IPS-11a (cell line): ENCODE data around the gene MESP2.

Experiments
- H3K4me3 ChIP-seq: one replicate; pipeline ENCODE4 v1.5.1; 2013; ENCODE audit warnings: low read depth, low read length, control low read depth

The MESP2 gene, protein sequence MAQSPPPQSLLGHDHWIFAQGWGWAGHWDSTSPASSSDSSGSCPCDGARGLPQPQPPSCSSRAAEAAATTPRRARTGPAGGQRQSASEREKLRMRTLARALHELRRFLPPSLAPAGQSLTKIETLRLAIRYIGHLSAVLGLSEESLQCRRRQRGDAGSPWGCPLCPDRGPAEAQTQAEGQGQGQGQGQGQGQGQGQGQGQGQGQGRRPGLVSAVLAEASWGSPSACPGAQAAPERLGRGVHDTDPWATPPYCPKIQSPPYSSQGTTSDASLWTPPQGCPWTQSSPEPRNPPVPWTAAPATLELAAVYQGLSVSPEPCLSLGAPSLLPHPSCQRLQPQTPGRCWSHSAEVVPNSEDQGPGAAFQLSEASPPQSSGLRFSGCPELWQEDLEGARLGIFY

DNA sequence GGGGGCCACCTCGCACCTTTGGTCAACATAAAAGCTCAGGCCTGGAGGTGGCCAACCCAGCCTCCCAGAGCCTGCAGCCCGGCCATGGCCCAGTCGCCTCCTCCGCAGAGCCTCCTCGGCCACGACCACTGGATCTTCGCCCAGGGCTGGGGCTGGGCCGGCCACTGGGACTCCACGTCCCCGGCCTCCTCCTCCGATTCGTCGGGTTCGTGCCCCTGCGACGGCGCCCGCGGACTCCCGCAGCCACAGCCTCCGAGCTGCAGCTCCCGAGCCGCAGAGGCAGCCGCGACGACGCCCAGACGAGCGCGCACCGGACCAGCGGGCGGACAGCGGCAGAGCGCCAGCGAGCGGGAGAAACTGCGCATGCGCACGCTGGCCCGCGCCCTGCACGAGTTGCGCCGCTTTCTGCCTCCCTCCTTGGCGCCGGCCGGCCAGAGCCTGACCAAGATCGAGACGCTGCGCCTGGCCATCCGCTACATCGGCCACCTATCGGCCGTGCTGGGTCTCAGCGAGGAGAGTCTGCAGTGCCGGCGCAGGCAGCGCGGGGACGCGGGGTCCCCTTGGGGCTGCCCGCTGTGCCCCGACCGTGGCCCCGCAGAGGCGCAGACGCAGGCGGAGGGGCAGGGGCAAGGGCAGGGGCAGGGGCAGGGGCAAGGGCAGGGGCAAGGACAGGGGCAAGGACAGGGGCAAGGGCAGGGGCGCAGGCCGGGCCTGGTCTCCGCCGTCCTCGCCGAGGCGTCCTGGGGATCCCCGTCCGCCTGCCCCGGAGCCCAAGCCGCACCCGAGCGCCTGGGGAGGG is at the start of gene MESP2:
MESP2 (plus strand) TSS at position 59 of the 799 bp plus-strand sequence; CDS start at position 85, 26 bp downstream.
- no peak within 1 kb of the TSS for H3K4me3 ChIP-seq

DNA sequence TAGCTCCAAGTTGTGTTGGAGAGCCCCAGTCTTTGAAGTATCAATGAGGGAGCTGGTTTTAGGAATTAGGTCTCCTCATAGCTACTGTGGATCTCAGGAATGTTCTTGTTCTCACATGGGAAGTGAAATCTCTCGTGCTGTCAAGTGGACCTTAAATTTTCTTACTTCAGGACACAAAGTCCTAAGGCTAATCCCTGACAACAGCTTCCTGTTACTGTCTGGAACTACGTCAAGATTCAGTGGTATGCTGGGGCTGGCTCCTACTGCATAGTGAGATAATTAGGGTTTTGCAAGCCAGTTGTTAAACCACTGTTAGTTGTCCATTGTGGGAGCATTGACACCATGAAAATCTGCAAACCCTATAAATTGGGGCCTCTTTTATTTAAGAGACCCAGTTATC is 47.9 kb upstream of the MESP2 start:
- H3K4me3 ChIP-seq: no peak overlapping the region

GRCh38 chr15:89731275-89731674 is 44.9 kb upstream of the MESP2 start:
- H3K4me3 ChIP-seq: no peak overlapping the region

- H3K4me3 ChIP-seq: no peak overlapping the region
Observed at GRCh38 chr15:89732451-89733172, 43.5 kb upstream of the MESP2 start.

DNA sequence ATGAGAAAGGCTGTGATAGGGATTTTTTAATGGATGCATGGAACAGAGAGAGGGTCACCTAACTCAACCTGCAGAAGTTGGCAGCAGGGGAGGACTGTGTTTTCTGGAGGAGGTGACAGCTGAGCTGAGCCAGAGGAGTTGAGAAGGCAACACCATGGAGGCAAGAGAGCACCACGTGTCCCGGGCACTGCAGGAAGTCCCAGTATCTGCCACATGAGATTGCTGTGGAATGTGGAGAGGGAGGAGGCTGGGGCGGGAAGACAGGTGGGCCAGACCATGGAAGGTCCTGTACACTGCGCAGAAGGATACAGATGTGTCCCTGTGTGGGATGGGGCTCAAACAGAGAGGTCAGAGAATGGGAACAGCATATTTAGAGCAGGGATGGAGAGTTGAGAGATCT is 40.4 kb upstream of the MESP2 start:
- no peak overlapping the region for H3K4me3 ChIP-seq

DNA sequence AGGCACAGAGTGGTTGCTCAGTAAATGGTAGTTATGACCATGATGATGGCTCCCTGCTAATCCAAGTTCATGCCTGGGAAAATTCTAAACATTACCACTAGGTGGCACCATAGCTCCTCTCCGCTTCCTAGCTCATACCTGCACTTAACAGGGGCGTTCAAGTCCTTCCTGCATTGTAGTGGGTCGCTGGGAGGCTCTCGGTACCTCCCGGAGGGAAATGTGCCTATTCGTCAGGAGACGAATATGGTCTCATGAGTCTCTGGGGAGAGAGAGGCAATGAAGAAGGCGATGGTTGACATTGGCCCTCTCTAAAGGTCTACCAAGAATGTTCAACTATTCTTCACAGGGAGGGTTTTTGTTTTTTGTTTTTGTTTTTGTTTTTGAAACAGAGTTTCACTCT is 36.0 kb upstream of the MESP2 start:
- no peak overlapping the region for H3K4me3 ChIP-seq

GRCh38 chr15:89743011-89743410 is 33.1 kb upstream of the MESP2 start:
- H3K4me3 ChIP-seq: no peak overlapping the region

DNA sequence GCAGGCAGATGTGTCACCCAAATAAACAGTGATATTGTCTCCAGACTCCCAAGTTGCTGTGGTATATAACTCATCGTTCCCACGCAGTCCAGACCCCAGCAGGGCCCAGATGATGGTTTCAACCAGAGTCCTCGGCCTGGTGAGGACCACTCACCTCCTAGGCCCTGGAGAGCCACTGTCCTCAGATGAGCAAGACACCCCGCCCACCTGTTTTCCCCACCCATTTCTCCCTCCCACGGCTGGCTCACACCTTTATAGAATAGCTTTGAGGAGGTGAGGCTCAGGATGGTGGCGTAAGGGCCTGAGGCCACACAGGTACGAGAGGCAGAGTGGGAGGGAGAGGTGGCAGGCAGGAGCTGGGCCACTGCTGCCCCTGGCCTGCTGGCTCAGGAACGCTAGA is 32.5 kb upstream of the MESP2 start:
- no peak overlapping the region for H3K4me3 ChIP-seq

DNA sequence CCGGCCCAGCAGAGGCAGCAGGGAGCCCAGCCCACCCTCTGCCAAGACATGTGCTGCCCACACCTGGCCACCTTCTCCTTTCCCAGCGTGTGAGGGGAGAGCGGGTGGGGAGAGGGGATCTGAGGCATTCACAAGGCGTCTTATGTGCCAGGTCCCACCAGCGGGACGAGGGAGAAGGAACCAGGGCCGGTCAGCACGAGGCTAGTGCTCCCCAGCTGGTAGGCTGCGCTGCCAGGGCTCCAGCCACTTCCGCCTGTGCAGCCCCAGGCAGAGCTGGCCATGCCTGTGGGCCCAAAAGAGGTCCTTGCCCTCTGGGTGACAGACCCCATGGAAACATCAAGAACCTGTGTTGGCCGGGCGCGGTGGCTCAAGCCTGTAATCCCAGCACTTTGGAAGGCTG is 31.0 kb upstream of the MESP2 start:
- H3K4me3 ChIP-seq: no peak overlapping the region

- H3K4me3 ChIP-seq: no peak overlapping the region
Observed at GRCh38 chr15:89745768-89746167, 30.4 kb upstream of the MESP2 start.

DNA sequence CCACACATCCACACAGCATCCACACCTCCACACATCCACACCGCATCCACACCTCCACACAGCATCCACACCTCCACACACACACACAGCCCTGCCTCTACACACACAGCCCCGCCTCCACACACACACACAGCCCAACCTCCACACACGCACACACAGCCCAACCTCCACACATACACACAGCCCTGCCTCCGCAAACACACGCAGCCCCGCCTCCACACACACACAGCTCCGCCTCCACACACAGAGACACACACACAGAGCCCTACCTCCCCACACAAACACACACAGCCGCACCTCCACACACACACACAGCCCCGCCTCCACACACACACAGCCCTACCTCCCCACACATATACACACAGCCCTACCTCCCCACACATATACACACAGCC is 29.7 kb upstream of the MESP2 start:
- H3K4me3 ChIP-seq: no peak overlapping the region

- no peak overlapping the region for H3K4me3 ChIP-seq
Observed at GRCh38 chr15:89747708-89748682, 28.1 kb upstream of the MESP2 start.

- no peak overlapping the region for H3K4me3 ChIP-seq
Observed at GRCh38 chr15:89749054-89749453, 27.1 kb upstream of the MESP2 start.

DNA sequence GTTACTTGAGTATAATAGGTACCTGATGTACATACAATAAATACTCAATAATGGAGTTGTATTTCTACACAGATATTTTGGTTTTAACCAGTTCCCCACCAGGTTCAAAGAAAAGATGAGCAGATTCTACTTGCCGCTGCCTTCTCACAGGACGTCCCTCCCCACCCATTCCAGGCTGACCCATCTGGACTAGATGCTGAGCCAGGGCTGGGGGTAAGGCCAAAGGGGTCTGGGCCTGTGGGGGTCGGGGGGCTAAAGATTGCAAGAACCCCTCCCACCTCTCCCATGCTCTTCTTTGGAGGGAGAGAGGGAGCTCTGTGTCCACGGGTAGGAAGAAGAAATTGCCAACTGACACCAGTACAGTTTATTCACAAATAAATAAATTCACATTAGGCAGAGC is 26.6 kb upstream of the MESP2 start:
- no peak overlapping the region for H3K4me3 ChIP-seq

DNA sequence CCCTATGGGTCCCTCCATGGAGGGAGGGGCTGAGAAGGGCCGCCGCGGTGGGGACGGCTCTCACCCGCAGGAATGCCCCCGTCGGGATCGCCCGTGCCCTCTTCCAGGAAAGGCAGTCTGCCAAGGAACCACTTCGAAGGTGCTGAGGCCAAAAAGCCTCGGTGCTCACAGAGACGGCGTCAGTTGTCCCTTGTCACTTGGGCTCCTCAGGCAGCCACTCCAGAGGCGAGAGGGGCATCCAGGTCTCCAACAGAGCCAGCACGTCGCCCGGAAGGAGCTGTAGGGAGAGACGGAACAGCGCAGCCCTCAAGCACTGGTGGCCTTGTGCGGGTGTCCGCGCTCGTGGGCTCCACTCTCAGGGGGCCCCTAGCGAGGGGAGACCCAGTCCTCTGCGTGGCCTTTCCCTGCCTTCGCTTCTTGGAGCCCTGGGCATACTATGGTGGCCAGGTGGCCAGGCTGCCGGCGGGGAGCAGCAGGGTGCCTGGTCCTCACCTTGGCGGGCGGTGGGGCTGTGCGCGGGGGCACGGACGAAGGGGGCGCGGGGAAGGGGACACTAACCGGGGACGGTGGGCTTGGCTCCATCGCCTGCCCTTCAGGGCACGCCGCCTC is 26.1 kb upstream of the MESP2 start:
- peak overlapping the region; percentile 8 for H3K4me3 ChIP-seq

DNA sequence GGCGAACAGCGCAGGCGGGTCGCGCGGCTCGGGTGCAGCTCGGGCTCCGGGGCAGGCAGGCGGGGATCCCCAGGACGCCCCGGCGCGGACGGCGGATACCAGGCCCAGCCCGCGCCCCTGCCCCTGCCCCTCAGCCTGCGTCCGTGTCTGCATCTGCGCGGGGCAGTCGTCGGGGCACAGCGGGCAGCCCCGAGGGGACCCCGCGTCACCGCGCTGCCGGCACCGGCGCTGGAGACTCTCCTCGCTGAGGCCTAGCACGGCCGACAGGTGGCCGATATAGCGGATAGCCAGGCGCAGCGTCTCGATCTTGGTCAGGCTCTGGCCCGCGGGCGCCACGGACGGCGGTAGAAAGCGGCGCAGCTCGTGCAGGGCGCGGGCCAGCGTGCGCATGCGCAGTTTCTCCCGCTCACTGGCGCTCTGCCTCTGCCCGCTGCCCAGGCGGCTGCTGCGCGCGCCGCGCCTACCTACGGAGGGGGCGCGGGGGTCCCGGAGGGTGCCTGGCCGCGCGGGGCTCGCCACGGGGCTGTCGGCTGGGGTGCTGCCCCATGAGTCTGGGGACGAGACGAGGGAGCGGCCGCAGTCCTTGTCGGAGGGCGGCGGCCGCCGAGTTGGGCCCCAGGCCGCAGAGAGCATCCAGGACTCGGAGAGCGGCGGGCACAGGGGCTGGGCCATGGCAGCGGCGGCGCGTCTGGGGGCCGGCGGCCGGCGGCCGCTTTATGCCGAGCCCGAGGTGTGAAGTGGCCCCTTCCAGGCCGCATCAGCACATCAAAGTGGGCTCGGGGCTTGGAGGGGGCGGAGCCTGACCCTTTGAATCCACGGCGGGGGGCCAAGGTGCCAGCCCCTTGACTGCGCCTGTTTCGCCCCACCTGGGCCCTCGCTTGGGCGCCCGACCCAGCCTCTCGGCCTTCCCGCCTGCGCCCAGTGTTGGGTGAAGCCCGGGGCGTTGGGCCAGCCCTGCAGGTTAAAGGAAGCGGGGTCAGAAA is 25.3 kb upstream of the MESP2 start, which contains the start of gene MESP1:
MESP1 (minus strand) TSS at position 690 of the 983 bp plus-strand sequence; CDS start at position 672, 18 bp downstream.
- H3K4me3 ChIP-seq: peak within 1 kb of the TSS; percentile 33

DNA sequence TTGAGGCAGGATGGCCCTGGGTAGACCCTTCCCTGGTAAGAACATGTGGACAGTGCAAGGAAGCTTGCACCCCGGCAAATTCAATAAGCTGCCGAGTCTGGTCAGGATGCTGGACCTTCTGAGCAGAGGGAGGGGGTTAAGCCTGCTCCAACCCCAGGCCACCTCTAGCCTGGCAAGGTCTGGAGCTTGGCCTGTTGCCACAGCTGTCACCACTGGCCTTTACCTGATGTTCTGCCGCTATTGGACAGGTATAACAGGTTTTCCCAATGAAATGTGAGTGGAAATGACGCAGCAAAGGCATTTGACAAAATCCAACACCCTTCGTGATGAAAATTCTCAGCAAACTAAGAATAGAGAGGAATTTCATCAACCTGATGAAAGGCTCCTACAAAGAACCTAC is 24.4 kb upstream of the MESP2 start:
- no peak overlapping the region for H3K4me3 ChIP-seq

DNA sequence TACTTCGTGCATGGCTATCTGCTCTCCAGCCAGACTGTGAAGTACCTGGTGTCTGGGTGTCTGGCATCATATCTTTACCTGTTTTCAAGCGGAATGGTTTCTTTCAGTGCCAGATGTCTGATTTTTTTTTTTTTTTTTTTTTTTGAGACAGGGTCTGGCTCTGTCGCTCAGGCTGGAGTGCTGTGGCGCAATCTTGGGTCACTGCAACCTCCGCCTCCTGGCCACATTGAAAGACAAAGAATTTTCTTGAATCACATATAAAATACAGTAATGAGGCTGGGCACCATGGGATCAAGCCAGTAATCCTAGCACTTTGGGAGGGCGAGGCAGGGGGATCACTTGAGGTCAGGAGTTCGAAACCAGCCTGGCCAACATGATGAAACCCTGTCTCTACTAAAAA is 22.3 kb upstream of the MESP2 start:
- no peak overlapping the region for H3K4me3 ChIP-seq
